Ovary (tissue), 9 donors: ENCODE measurements around the gene SGCA. TPM values are rescaled to one million over a fixed set of nuclear protein-coding genes. Genes with fewer than 3 reads are reported as not detected.

Source experiments
- DNase-seq, 5 donors: peaks; one replicate each; pipeline ENCODE4 v3.0.0-alpha.2; 2019 to 2020
- H3K27ac ChIP-seq, 2 donors: fragments of 200-600 bp; one replicate each; pipeline versions ENCODE4 v1.5.1 to v1.8.0; 2019 to 2022
- H3K27me3 ChIP-seq: fragments of 200-600 bp; one replicate; pipeline ENCODE4 v1.8.0; 2022
- H3K36me3 ChIP-seq: fragments of 200-600 bp; sonication (generic); one replicate; pipeline ENCODE4 v1.5.1; 2019
- H3K4me1 ChIP-seq: one replicate; pipeline ENCODE4 v1.8.1; 2013; ENCODE audit warnings: mild to moderate bottlenecking, moderate library complexity; ENCODE audit not compliant: insufficient read depth
- H3K4me3 ChIP-seq: fragments of 200-600 bp; sonication (generic); one replicate; pipeline ENCODE4 v1.5.1; 2017
- H3K9me3 ChIP-seq, 2 donors: fragments of 200-600 bp in 1 of 2; sonication (generic) in 1 of 2; one replicate each; pipeline versions ENCODE4 v1.5.1 to v1.8.1; 2013 to 2019; ENCODE audit warnings: mild to moderate bottlenecking in 1 of 2, moderate library complexity in 1 of 2
- CTCF ChIP-seq, 3 donors: fragments of 450-650 bp in 2 of 3; fragments of 200-600 bp in 1 of 3; IDR thresholded peaks; one replicate each; pipeline versions ENCODE4 v1.5.1 to v1.8.0; 2016 to 2022; ENCODE audit warnings: antibody characterized with exemption in 3 of 3, mild to moderate bottlenecking in 1 of 3
- EP300 ChIP-seq: sonication (generic); formaldehyde crosslinking; IDR thresholded peaks from one replicate; pipeline ENCODE4 v1.6.1; 2017; ENCODE audit warnings: antibody characterized with exemption
- POLR2A ChIP-seq: fragments of 450-650 bp; IDR thresholded peaks from one replicate; pipeline ENCODE4 v1.6.1; 2017; ENCODE audit warnings: antibody characterized with exemption, mild to moderate bottlenecking, moderate library complexity
- WGBS, 3 donors: extraction: QIAGEN DNeasy Blood & Tissue Kit in 1 of 3; methylation state at CpG; one replicate each; pipeline versions ENCODE4 v1.1.5 to v1.1.7; 2013 to 2017; 5-methylcytosine and 5-hydroxymethylcytosine counted together
- intact Hi-C, 4 donors: fragments of 100-400 bp; cut with DNase I; formaldehyde crosslinking; loops; one replicate each; pipeline versions ENCODE4 v1.11.0 to v1.15.1; 2022 to 2023
- polyA plus RNA-seq, 2 donors: library from polyadenylated mRNA; stranded (reverse); fragments of 200-250 nt in 1 of 2; fragments of 350-450 nt in 1 of 2; fragmentation: Illumina TruSeq in 1 of 2; extraction: RNeasy Lipid Tissue Mini Kit (QIAGEN cat#74804) in 1 of 2; gene quantifications; one replicate each; pipeline ENCODE4 v1.2.3, GENCODE V29; 2013 to 2014
- total RNA-seq, 7 donors: library from RNA; depleted of rRNA in 2 of 7; stranded (reverse); fragments of >200 nt in 2 of 7; fragmentation: NEBNext Ultra II Directional in 3 of 7; extraction: Animal tissue kit (Norgen Biotek cat#: 25700) in 3 of 7; gene quantifications; one replicate each; pipeline versions ENCODE4 v1.1.0 to v1.2.4, GENCODE V29; 2016 to 2023
- donor health status: DM: no; HTN: no; CAD: no; lungs with moderate emphysema.
- donor health status: DM: no; HTN: no; CAD: no.
- donor health status: Bipolar disorder and iron deficiency.
- donor health status: DM: yes; HTN: yes; CAD: no.
- donor health status: DM: no; HTN: no; CAD: no.
- donor health status: DM: yes; HTN: yes; CAD: no.

SGCA gene
- total and polyA plus RNA-seq, 9 donors = 0.48 to 3.4 (median 2.2) TPM

DNA sequence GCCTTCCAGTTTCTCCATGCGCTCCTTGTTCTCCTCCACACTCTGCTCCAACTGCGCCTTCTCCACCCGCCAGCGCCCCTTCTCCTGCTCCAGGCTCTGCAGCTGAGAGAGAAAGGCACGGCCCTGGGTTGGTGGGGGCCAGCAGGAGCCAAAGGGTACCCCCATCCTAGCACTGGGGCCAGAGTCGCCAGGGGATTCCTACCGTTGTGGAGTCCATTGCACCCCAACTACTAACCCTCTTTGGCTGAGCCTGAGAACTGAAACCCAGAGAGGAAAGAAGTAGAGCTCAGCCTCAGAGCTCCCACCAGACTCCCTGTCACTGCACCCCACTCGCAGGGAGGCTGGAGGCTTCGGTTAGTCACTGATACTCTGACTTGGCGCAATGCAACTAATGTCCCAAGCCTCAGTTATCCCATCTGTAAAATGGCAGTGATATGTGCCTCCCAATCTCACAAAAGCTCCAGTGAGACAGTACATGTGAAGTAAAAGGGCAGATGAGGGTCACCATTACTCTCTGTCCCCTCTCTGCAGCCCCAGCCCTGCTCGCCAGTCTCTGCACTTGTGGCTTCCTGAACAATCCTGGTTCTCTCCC lies 29.6 kb upstream of the SGCA start:
- no peak for DNase-seq
- no peak overlapping the region for H3K27ac ChIP-seq

GRCh38 chr17:50137042-50137441 lies 28.8 kb upstream of the SGCA start:
- H3K4me1 ChIP-seq = peaks cover 4% of the 10 kb centered on the region

More for the DNA sequence above, 29.6 kb upstream of the SGCA start:
- WGBS, 3 donors = 87 to 92% (median 89%) methylated on average over 11 of the region's 11 CpGs
- TF ChIP-seq CTCF (IDR thresholded peaks at IDR 0.05) = no peak
- no peak for TF ChIP-seq EP300
- TF ChIP-seq POLR2A = no peak
- Histone ChIP-seq H3K36me3 (no peaks in the 10 kb centered on the region), H3K4me1 (peaks cover 4% of the 10 kb centered on the region), H3K9me3 (no peaks in the 10 kb centered on the region), H3K27me3 (no peaks in the 10 kb centered on the region), H3K4me3 (no peak overlapping the region)
- intact Hi-C loops = no loop called here

GRCh38 chr17:50139185-50139783 lies 26.5 kb upstream of the SGCA start:
- Histone ChIP-seq H3K4me3 (no peak overlapping the region), H3K27me3 (no peaks in the 10 kb centered on the region), H3K4me1 (no peaks in the 10 kb centered on the region), H3K27ac (no peak overlapping the region), H3K36me3 (no peaks in the 10 kb centered on the region), H3K9me3 (no peaks in the 10 kb centered on the region)
- WGBS, 3 donors = 84 to 86% (median 84%) methylated on average over 15 of the region's 15 CpGs
- intact Hi-C loops = loop anchor here in 1 of 4 donors (1.0 kb wide), 1 partner anchor 22 kb away; no protein-coding TSS in a partner anchor
- TF ChIP-seq EP300 = no peak
- no peak for TF ChIP-seq CTCF (IDR thresholded peaks at IDR 0.05)
- DNase-seq = peak in 1 of 5 donors; percentile 31

More at GRCh38 chr17:50137042-50137441, 28.8 kb upstream of the SGCA start:
- intact Hi-C loops = no loop called here
- no peak overlapping the region for H3K27ac ChIP-seq
- TF ChIP-seq EP300 = no peak
- TF ChIP-seq POLR2A = no peak
- no peak for TF ChIP-seq CTCF (IDR thresholded peaks at IDR 0.05)
- DNase-seq = no peak
- 85 to 93% (median 89%) methylated on average over 4 of the region's 4 CpGs for WGBS, 3 donors
- no peaks in the 10 kb centered on the region for H3K36me3 ChIP-seq
- no peaks in the 10 kb centered on the region for H3K9me3 ChIP-seq
- no peak overlapping the region for H3K4me3 ChIP-seq
- H3K27me3 ChIP-seq = no peaks in the 10 kb centered on the region

DNA sequence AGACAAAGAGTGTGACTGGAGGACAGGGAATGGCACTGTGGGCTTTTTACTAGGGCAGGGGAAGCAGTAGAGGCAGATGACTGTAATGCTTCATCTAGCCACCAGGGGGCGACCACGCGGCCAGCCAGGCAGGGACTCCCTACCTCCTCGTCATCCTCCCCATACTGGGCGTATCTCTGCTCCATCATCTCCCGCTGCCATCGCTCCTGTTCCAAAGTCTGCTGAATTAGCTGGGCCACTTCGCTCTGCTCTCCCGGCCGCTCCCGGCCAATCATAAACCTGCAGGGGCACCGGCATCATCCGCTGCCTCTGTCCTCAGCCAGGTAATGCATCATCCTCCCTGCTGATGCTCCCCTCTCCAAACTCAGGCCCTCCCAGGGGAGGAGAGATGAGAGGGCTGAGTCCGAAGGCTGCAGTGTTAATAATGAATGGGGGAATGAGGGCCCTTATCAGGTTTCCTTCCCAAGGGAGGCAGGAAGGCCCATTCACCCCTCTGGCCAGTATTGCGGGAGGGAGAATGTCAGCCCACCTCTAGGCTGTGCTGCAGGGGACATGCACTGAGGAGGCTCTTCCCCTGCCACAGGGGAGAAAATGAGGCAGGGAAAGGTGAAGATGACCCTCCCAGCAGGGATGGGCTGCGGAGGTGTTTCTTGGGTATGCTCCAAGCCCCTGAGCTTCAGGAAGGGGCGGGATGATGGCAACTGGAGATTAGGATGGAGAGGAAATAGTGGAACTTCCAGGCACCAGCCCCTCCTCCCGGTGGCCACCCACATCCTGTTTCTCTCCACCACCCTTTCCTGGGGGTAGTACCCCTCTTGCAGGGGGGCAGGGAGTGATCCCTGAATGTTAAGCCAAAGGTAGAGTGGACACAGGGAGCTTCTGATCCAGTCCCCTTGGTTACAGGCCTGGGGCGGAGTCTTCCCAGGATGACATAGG lies 25.6 kb upstream of the SGCA start:
- TF ChIP-seq CTCF (IDR thresholded peaks at IDR 0.05) (peak; percentile 89 to 95 (median 92)), POLR2A (no peak)
- intact Hi-C loops = loop anchor here in 1 of 4 donors (1.0 kb wide), 1 partner anchor 21 kb away; no protein-coding TSS in a partner anchor
- Histone ChIP-seq H3K36me3 (no peaks in the 10 kb centered on the region), H3K4me3 (no peak overlapping the region), H3K9me3 (no peaks in the 10 kb centered on the region), H3K4me1 (no peaks in the 10 kb centered on the region), H3K27me3 (no peaks in the 10 kb centered on the region), H3K27ac (peak overlapping the region; percentile 0 to 15)
- 42 to 48% (median 44%) methylated on average over 18 to 19 of the region's 19 CpGs for WGBS, 3 donors
- peak; percentile 67 to 85 (median 81) for DNase-seq
